HEK293 (cell line): ENCODE data around the gene PDLIM7.

ENCODE experiments used
- CTCF ChIA-PET: fragments of 350-600 bp; formaldehyde crosslinking; extraction: SDS; loops from one replicate; lab custom pipeline; 2021; ENCODE audit warnings: antibody characterized with exemption; lab: Yijun Ruan, JAX
- POLR2A ChIA-PET: fragments of 300-600 bp; formaldehyde crosslinking; extraction: SDS; loops from one replicate; lab custom pipeline; 2020; ENCODE audit warnings: antibody characterized with exemption, inconsistent platforms; lab: Yijun Ruan, JAX
- H3K27ac ChIP-seq: fragments of 200-500 bp; sonication (Bioruptor generic); 2 replicates; pipeline ENCODE4 v1.5.1; 2014; ENCODE audit warnings: low read depth, low read length, control low read depth, inconsistent platforms; ENCODE audit errors: extremely low read depth
- H3K36me3 ChIP-seq, 2 experiments: fragments of 200-500 bp in 1 of 2; sonication (Bioruptor generic) in 1 of 2; 1 replicate in 1 of 2; 2 replicates in 1 of 2; pipeline ENCODE4 v1.5.1; 2014 to 2017; ENCODE audit warnings: inconsistent platforms in 2 of 2, low read length in 2 of 2; ENCODE audit not compliant: control insufficient read depth in 2 of 2, insufficient read depth in 1 of 2
- H3K4me1 ChIP-seq: fragments of 200-500 bp; sonication (Bioruptor generic); 2 replicates; pipeline ENCODE4 v1.5.1; 2014; ENCODE audit warnings: mild to moderate bottlenecking, low read length, inconsistent platforms; ENCODE audit not compliant: control insufficient read depth, insufficient read depth
- H3K4me3 ChIP-seq: 2 replicates; pipeline ENCODE4 v1.5.1; 2011; ENCODE audit warnings: low read depth, mild to moderate bottlenecking, control low read depth, low read length, moderate library complexity
- H3K9me3 ChIP-seq: fragments of 200-500 bp; sonication (Bioruptor generic); 2 replicates; pipeline ENCODE4 v1.5.1; 2014; ENCODE audit warnings: low read depth, low read length, inconsistent platforms; ENCODE audit not compliant: control insufficient read depth, insufficient read depth
- GFI1B ChIP-seq: fragments of 450-650 bp; formaldehyde crosslinking; IDR thresholded peaks from 2 replicates; pipeline ENCODE4 v1.5.1; 2016; ENCODE audit warnings: missing biosample characterization, missing genetic modification characterization
- GLI2 ChIP-seq: fragments of 450-650 bp; formaldehyde crosslinking; IDR thresholded peaks from 2 replicates; pipeline ENCODE4; 2017; ENCODE audit warnings: missing biosample characterization, missing genetic modification characterization, low read depth, borderline replicate concordance
- GLIS1 ChIP-seq: fragments of 450-650 bp; formaldehyde crosslinking; IDR thresholded peaks from 2 replicates; pipeline ENCODE4 v1.5.1; 2016; ENCODE audit warnings: missing biosample characterization, missing genetic modification characterization
- HOXA7 ChIP-seq: sonication (generic); formaldehyde crosslinking; IDR thresholded peaks from 2 replicates; pipeline ENCODE4 v1.8.1; 2022; ENCODE audit warnings: missing genetic modification reagents, borderline replicate concordance
- KLF7 ChIP-seq: fragments of 450-650 bp; formaldehyde crosslinking; IDR thresholded peaks from 2 replicates; pipeline ENCODE4 v1.5.1; 2016; ENCODE audit warnings: missing biosample characterization, missing genetic modification characterization, borderline replicate concordance
- KLF9 ChIP-seq: fragments of 450-650 bp; formaldehyde crosslinking; IDR thresholded peaks from 2 replicates; pipeline ENCODE4 v1.5.1; 2016; ENCODE audit warnings: missing biosample characterization, missing genetic modification characterization, low read depth
- OVOL3 ChIP-seq: fragments of 450-650 bp; formaldehyde crosslinking; IDR thresholded peaks from 2 replicates; pipeline ENCODE4 v1.5.1; 2016; ENCODE audit warnings: missing biosample characterization, missing genetic modification characterization
- TRIM28 ChIP-seq: IDR thresholded peaks from 2 replicates; pipeline ENCODE4 v1.6.1; 2011; ENCODE audit warnings: low read length, control low read depth, borderline replicate concordance
- ZBTB17 ChIP-seq: fragments of 450-650 bp; formaldehyde crosslinking; IDR thresholded peaks from 2 replicates; pipeline ENCODE4 v1.5.1; 2016; ENCODE audit warnings: missing biosample characterization, missing genetic modification characterization
- ZBTB21 ChIP-seq: fragments of 450-650 bp; formaldehyde crosslinking; IDR thresholded peaks from 2 replicates; pipeline ENCODE4 v1.5.1; 2017; ENCODE audit warnings: missing biosample characterization, missing genetic modification characterization
- ZBTB48 ChIP-seq: fragments of 450-650 bp; formaldehyde crosslinking; IDR thresholded peaks from 2 replicates; pipeline ENCODE4 v1.5.1; 2016; ENCODE audit warnings: missing biosample characterization, missing genetic modification characterization
- ZBTB8A ChIP-seq: fragments of 450-650 bp; formaldehyde crosslinking; IDR thresholded peaks from 2 replicates; pipeline ENCODE4 v1.5.1; 2016; ENCODE audit warnings: missing biosample characterization, missing genetic modification characterization
- ZEB2 ChIP-seq: fragments of 450-650 bp; formaldehyde crosslinking; IDR thresholded peaks from 2 replicates; pipeline ENCODE4 v1.5.1; 2016; ENCODE audit warnings: missing biosample characterization, missing genetic modification characterization
- ZNF112 ChIP-seq: fragments of 450-650 bp; formaldehyde crosslinking; IDR thresholded peaks from 2 replicates; pipeline ENCODE4 v1.5.0; 2017; ENCODE audit warnings: missing biosample characterization, missing genetic modification characterization
- ZNF169 ChIP-seq: fragments of 450-650 bp; formaldehyde crosslinking; IDR thresholded peaks from 2 replicates; pipeline ENCODE4 v1.5.1; 2016; ENCODE audit warnings: missing biosample characterization, missing genetic modification characterization
- ZNF274 ChIP-seq, 2 experiments: fragments of 200-500 bp in 1 of 2; fragments of 450-650 bp in 1 of 2; sonication (Bioruptor generic) in 1 of 2; formaldehyde crosslinking in 1 of 2; IDR thresholded peaks; 2 replicates each; pipeline versions ENCODE4 v1.5.1 to v1.6.1; 2014 to 2016; ENCODE audit warnings: borderline replicate concordance in 1 of 2, inconsistent platforms in 1 of 2, low read length in 1 of 2, missing biosample characterization in 1 of 2, missing genetic modification characterization in 1 of 2
- ZNF335 ChIP-seq: fragments of 450-650 bp; formaldehyde crosslinking; conservative IDR thresholded peaks from 2 replicates; pipeline ENCODE4 v1.5.1; 2016; ENCODE audit warnings: missing biosample characterization, missing genetic modification characterization
- ZNF391 ChIP-seq: fragments of 450-650 bp; formaldehyde crosslinking; IDR thresholded peaks from 2 replicates; pipeline ENCODE4 v1.5.1; 2016; ENCODE audit warnings: low read depth, missing biosample characterization, missing genetic modification characterization, borderline replicate concordance
- ZNF433 ChIP-seq: fragments of 450-650 bp; formaldehyde crosslinking; IDR thresholded peaks from 2 replicates; pipeline ENCODE4 v1.5.1; 2016; ENCODE audit warnings: missing biosample characterization, missing genetic modification characterization, low read depth
- ZNF449 ChIP-seq: fragments of 450-650 bp; formaldehyde crosslinking; IDR thresholded peaks from 2 replicates; pipeline ENCODE4 v1.5.1; 2017; ENCODE audit warnings: missing biosample characterization, mild to moderate bottlenecking, missing genetic modification characterization, moderate library complexity
- ZNF596 ChIP-seq: fragments of 450-650 bp; IDR thresholded peaks from 2 replicates; pipeline ENCODE4 v1.5.0; 2018; ENCODE audit warnings: missing biosample characterization, mild to moderate bottlenecking, missing genetic modification characterization, moderate library complexity
- ZNF610 ChIP-seq: fragments of 450-650 bp; formaldehyde crosslinking; IDR thresholded peaks from 2 replicates; pipeline ENCODE4 v1.5.1; 2016; ENCODE audit warnings: missing biosample characterization, missing genetic modification characterization, borderline replicate concordance
- ZNF621 ChIP-seq: fragments of 450-650 bp; formaldehyde crosslinking; IDR thresholded peaks from 2 replicates; pipeline ENCODE4 v1.5.1; 2017; ENCODE audit warnings: missing biosample characterization, missing genetic modification characterization
- ZNF677 ChIP-seq: fragments of 450-650 bp; IDR thresholded peaks from 2 replicates; pipeline ENCODE4 v1.5.0; 2018; ENCODE audit warnings: missing biosample characterization, mild to moderate bottlenecking, missing genetic modification characterization, moderate library complexity
- ZNF692 ChIP-seq: fragments of 450-650 bp; formaldehyde crosslinking; IDR thresholded peaks from 2 replicates; pipeline ENCODE4 v1.5.1; 2016; ENCODE audit warnings: missing biosample characterization, missing genetic modification characterization
- ZNF830 ChIP-seq: fragments of 450-650 bp; IDR thresholded peaks from 2 replicates; pipeline ENCODE4 v1.5.0; 2018; ENCODE audit warnings: missing biosample characterization, missing genetic modification characterization, low read depth, mild to moderate bottlenecking, moderate library complexity
- ZNF843 ChIP-seq: fragments of 450-650 bp; formaldehyde crosslinking; IDR thresholded peaks from 2 replicates; pipeline ENCODE4 v1.5.1; 2016; ENCODE audit warnings: missing biosample characterization, missing genetic modification characterization
- TF ChIP-seq, protein P1 (sequence below): fragments of 450-650 bp; formaldehyde crosslinking; IDR thresholded peaks from 2 replicates; pipeline ENCODE4 v1.5.1; 2016; ENCODE audit warnings: missing biosample characterization, missing genetic modification characterization

Gene PDLIM7

GRCh38 chr5:177496727-177497291, 595 bp downstream of the PDLIM7 start (continued):
- peak; percentile 77 for TF ChIP-seq GLIS1 (tag by site-specific recombination)
- peak; percentile 63 for TF ChIP-seq ZBTB17 (tag by site-specific recombination)
- 0 out of 2 replicates have a peak, but pooled peaks have one; percentile 48 for TF ChIP-seq ZNF596 (tag by site-specific recombination)
- TF ChIP-seq ZNF692 (tag by site-specific recombination), result 0 out of 2 replicates have a peak, but pooled peaks have one; percentile 12
- TF ChIP-seq ZNF610 (tag by site-specific recombination), result no peak

GRCh38 chr5:177496070-177496726, 1.2 kb downstream of the PDLIM7 start:
- POLR2A ChIA-PET, result interaction anchor here (0.6 to 7.0 kb wide), 21 partner anchors 7 to 708 kb away, joined by 3 to 106 read pairs (median 7); partner anchors contain the start of genes B4GALT7, DBN1, DDX41 and DOK3
- H3K36me3 ChIP-seq, result peaks cover 0 to 32% of the 10 kb centered on the region in 2 experiments; a peak in 1 of 3 replicates
- H3K4me3 ChIP-seq, result peak overlapping the region; percentile 67
- peaks cover 20% of the 10 kb centered on the region for H3K4me1 ChIP-seq
- peak overlapping the region; percentile 98 for H3K27ac ChIP-seq
- no peaks in the 10 kb centered on the region for H3K9me3 ChIP-seq
- CTCF ChIA-PET, result interaction anchor here (0.7 to 4.0 kb wide), 12 partner anchors 9 to 1570 kb away, joined by 3 to 23 read pairs (median 6); no protein-coding TSS in a partner anchor
- TF ChIP-seq ZBTB21 (tag by site-specific recombination) (no peak), ZNF830 (no peak), ZBTB48 (0 out of 2 replicates have a peak, but pooled peaks have one; percentile 60), KLF7 (tag by site-specific recombination) (no peak), ZNF610 (tag by site-specific recombination) (no peak), ZNF274 (IDR thresholded peaks at IDR 0.05; ENCODE audit: low read length) (no peak), ZNF274 (tag by site-specific recombination; IDR thresholded peaks at IDR 0.05; ENCODE audit: borderline replicate concordance) (no peak), ZNF112 (tag by site-specific recombination) (no peak), ZNF449 (tag by site-specific recombination) (peak; percentile 98), ZBTB8A (peak; percentile 70), ZNF391 (tag by site-specific recombination) (0 out of 2 replicates have a peak, but pooled peaks have one; percentile 19), ZNF677 (tag by site-specific recombination) (no peak), ZNF433 (tag by site-specific recombination) (no peak), ZNF843 (no peak), HOXA7 (CRISPR knock-in tag) (no peak), OVOL3 (tag by site-specific recombination) (no peak), ZNF335 (tag by site-specific recombination) (peak; percentile 99), ZNF169 (tag by site-specific recombination) (no peak), GFI1B (tag by site-specific recombination) (no peak), ZNF621 (tag by site-specific recombination) (no peak), TRIM28 (no peak), GLI2 (tag by site-specific recombination) (no peak), ZEB2 (peak; percentile 24; the same call in 1 of the 2 replicates), KLF9 (0 out of 2 replicates have a peak, but pooled peaks have one; percentile 10)
- TF ChIP-seq, protein P1, sequence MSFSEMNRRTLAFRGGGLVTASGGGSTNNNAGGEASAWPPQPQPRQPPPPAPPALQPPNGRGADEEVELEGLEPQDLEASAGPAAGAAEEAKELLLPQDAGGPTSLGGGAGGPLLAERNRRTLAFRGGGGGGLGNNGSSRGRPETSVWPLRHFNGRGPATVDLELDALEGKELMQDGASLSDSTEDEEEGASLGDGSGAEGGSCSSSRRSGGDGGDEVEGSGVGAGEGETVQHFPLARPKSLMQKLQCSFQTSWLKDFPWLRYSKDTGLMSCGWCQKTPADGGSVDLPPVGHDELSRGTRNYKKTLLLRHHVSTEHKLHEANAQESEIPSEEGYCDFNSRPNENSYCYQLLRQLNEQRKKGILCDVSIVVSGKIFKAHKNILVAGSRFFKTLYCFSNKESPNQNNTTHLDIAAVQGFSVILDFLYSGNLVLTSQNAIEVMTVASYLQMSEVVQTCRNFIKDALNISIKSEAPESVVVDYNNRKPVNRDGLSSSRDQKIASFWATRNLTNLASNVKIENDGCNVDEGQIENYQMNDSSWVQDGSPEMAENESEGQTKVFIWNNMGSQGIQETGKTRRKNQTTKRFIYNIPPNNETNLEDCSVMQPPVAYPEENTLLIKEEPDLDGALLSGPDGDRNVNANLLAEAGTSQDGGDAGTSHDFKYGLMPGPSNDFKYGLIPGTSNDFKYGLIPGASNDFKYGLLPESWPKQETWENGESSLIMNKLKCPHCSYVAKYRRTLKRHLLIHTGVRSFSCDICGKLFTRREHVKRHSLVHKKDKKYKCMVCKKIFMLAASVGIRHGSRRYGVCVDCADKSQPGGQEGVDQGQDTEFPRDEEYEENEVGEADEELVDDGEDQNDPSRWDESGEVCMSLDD (tag by site-specific recombination), result peak; percentile 15; the same call in 1 of the 2 replicates
